ENCODE data around the gene POR. TPM values are rescaled to one million over a fixed set of nuclear protein-coding genes. Genes with fewer than 3 reads are reported as not detected.
A peak's percentile ranks its signal among the peaks of the same experiment; 100 is the strongest.

Gene POR
- total and polyA plus RNA-seq, 2 of the 13 experiments (the other 11 are each of a cell fraction or from before 2014, with no cell fraction given), result 145 to 266 TPM

GRCh38 chr7:75906991-75907667 lies 7.8 kb upstream of the POR start (continued):
- TF ChIP-seq TBL1XR1 (IDR thresholded peaks at IDR 0.05; ENCODE audit: borderline replicate concordance, low read length, partially characterized antibody) (peak; percentile 67), ZIK1 (CRISPR knock-in tag; IDR thresholded peaks at IDR 0.05; ENCODE audit: borderline replicate concordance, low read depth) (no peak), MAFG (CRISPR knock-in tag; IDR thresholded peaks at IDR 0.05) (no peak), TRIM22 (IDR thresholded peaks at IDR 0.05) (no peak), ZNF704 (CRISPR knock-in tag; IDR thresholded peaks at IDR 0.05; ENCODE audit: borderline replicate concordance) (no peak), ZBTB7B (CRISPR knock-in tag; IDR thresholded peaks at IDR 0.05) (peak; percentile 56; the same call in 1 of the 2 replicates), AGO1 (IDR thresholded peaks at IDR 0.05; ENCODE audit: low read depth, low read length, poor library complexity, severe bottlenecking) (no peak), TFAP4 (IDR thresholded peaks at IDR 0.05; ENCODE audit: borderline replicate concordance, low read depth) (peak; percentile 77; the same call in 1 of the 2 replicates), ZSCAN5A (CRISPR knock-in tag; IDR thresholded peaks at IDR 0.05; ENCODE audit: borderline replicate concordance) (no peak), ZNF264 (CRISPR knock-in tag; IDR thresholded peaks at IDR 0.05) (peak; percentile 91), FOXK2 (IDR thresholded peaks at IDR 0.05) (peak; percentile 57), ZMYM2 (CRISPR knock-in tag; IDR thresholded peaks at IDR 0.05) (peak; percentile 67; the same call in 1 of the 2 replicates), ZBTB38 (CRISPR knock-in tag; IDR thresholded peaks at IDR 0.05) (no peak), HOMEZ (CRISPR knock-in tag; IDR thresholded peaks at IDR 0.05; ENCODE audit: low read depth) (peak; percentile 45; the same call in 1 of the 2 replicates), TEAD2 (CRISPR knock-in tag; IDR thresholded peaks at IDR 0.05) (no peak), RARG (CRISPR knock-in tag; IDR thresholded peaks at IDR 0.05; ENCODE audit: low read depth) (no peak), DPF2 (CRISPR knock-in tag; IDR thresholded peaks at IDR 0.05; ENCODE audit: borderline replicate concordance, low read depth) (peak; percentile 51), YEATS4 (CRISPR knock-in tag; IDR thresholded peaks at IDR 0.05; ENCODE audit: borderline replicate concordance) (peak; percentile 63; the same call in 1 of the 2 replicates), HDAC2 (CRISPR knock-in tag; IDR thresholded peaks at IDR 0.05) (peak; percentile 82), KLF12 (CRISPR knock-in tag; IDR thresholded peaks at IDR 0.05; ENCODE audit: borderline replicate concordance) (0 out of 2 replicates have a peak, but pooled peaks have one; percentile 40), HNF4G (IDR thresholded peaks at IDR 0.05; ENCODE audit: borderline replicate concordance, low read depth, low read length) (peak; percentile 88), HNF4G (CRISPR knock-in tag; IDR thresholded peaks at IDR 0.05; ENCODE audit: borderline replicate concordance, low read depth) (peak; percentile 92), ZNF781 (CRISPR knock-in tag; IDR thresholded peaks at IDR 0.05; ENCODE audit: borderline replicate concordance, not compliant biosample characterization) (no peak), ZNF652 (CRISPR knock-in tag; IDR thresholded peaks at IDR 0.05; ENCODE audit: borderline replicate concordance, low read depth) (no peak)
